Panc1 (cell line): Measurements from ENCODE around the gene PIGM. TPM values are rescaled to one million over a fixed set of nuclear protein-coding genes. Genes with fewer than 3 reads are reported as not detected.

Experiments used
- ATAC-seq: fragments of 200-7000 bp; cut with Tn5 transposase; 2 replicates; pipeline ENCODE4 v1.9.1; 2020; ENCODE audit warnings: mild to moderate bottlenecking, moderate library complexity
- BruUV-seq: library from RNA; stranded (reverse); fragments of 400-500 nt; replicated peaks from 2 replicates; lab custom pipeline; 2021; lab: Mats Ljungman, UMichigan
- CTCF ChIA-PET: fragments of 300-600 bp; sonication (Branson Sonifier 250); formaldehyde crosslinking; loops from one replicate; lab custom pipeline; 2022; ENCODE audit warnings: antibody characterized with exemption; lab: Charles Lee
- POLR2A ChIA-PET: fragments of 300-600 bp; sonication (Branson Sonifier 250); formaldehyde crosslinking; loops from one replicate; lab custom pipeline; 2022; ENCODE audit warnings: antibody characterized with exemption; lab: Charles Lee
- DNase-seq: peaks from one replicate; pipeline ENCODE4 v3.0.0-alpha.2; 2010; ENCODE audit warnings: low read depth, low spot score
- H3K27ac ChIP-seq: 2 replicates; pipeline ENCODE4 v1.5.1; 2011; ENCODE audit warnings: mild to moderate bottlenecking, low read length, inconsistent platforms
- H3K27me3 ChIP-seq: fragments of 200-500 bp; sonication (Bioruptor generic); 2 replicates; pipeline ENCODE4 v1.6.0; 2014; ENCODE audit warnings: low read length, inconsistent platforms; ENCODE audit not compliant: control insufficient read depth, insufficient read depth
- H3K36me3 ChIP-seq: fragments of 200-500 bp; sonication (Bioruptor generic); 2 replicates; pipeline ENCODE4 v1.5.1; 2014; ENCODE audit warnings: inconsistent platforms, mild to moderate bottlenecking, low read length, moderate library complexity; ENCODE audit not compliant: control insufficient read depth, insufficient read depth
- H3K4me1 ChIP-seq: 2 replicates; pipeline ENCODE4 v1.5.1; 2011; ENCODE audit warnings: inconsistent platforms, mild to moderate bottlenecking, low read length, moderate library complexity; ENCODE audit not compliant: control insufficient read depth, insufficient read depth
- H3K4me3 ChIP-seq, 2 experiments: 2 replicates each; pipeline ENCODE4 v1.5.1; 2011 to 2012; ENCODE audit warnings: low read depth in 2 of 2, low read length in 2 of 2, mild to moderate bottlenecking in 2 of 2, inconsistent platforms in 1 of 2, moderate library complexity in 1 of 2
- H3K9me3 ChIP-seq: fragments of 200-500 bp; sonication (Bioruptor generic); 2 replicates; pipeline ENCODE4 v1.5.1; 2014; ENCODE audit warnings: low read depth, mild to moderate bottlenecking, inconsistent platforms, low read length, moderate library complexity; ENCODE audit not compliant: control insufficient read depth, insufficient read depth
- CTCF ChIP-seq: fragments of 450-650 bp; IDR thresholded peaks from 2 replicates; pipeline ENCODE4 v1.5.1; 2017; ENCODE audit warnings: mild to moderate bottlenecking
- POLR2AphosphoS5 ChIP-seq: IDR thresholded peaks from 2 replicates; pipeline ENCODE4 v1.6.1; 2012; ENCODE audit warnings: mild to moderate bottlenecking, low read depth, low read length, moderate library complexity
- REST ChIP-seq, 2 experiments: IDR thresholded peaks; 2 replicates each; pipeline ENCODE4 v1.6.1; 2011 to 2012; ENCODE audit warnings: low read depth in 2 of 2, control low read depth in 1 of 2, low read length in 1 of 2, mild to moderate bottlenecking in 1 of 2, moderate library complexity in 1 of 2; ENCODE audit not compliant: insufficient read depth in 1 of 2
- SIN3A ChIP-seq: IDR thresholded peaks from 2 replicates; pipeline ENCODE4 v1.6.1; 2012; ENCODE audit warnings: low read depth, mild to moderate bottlenecking, low read length, moderate library complexity, borderline replicate concordance; ENCODE audit not compliant: insufficient read depth
- TCF7L2 ChIP-seq: IDR thresholded peaks from 2 replicates; pipeline ENCODE4 v1.6.1; 2011; ENCODE audit warnings: mild to moderate bottlenecking, low read depth, low read length, inconsistent platforms
- in situ Hi-C: cut with HindIII; loops from 2 replicates; pipeline ENCODE4 v1.10.0; 2016; ENCODE audit warnings: low sequenced_read_pairs, low pct_unique_long_range_greater_than_20kb
- intact Hi-C: fragments of 100-400 bp; cut with micrococcal nuclease; formaldehyde crosslinking; loops from one replicate; pipeline ENCODE4 v1.10.0; 2022; ENCODE audit not compliant: unreplicated experiment
- total RNA-seq: library from RNA; stranded (reverse); gene quantifications from one replicate; pipeline ENCODE4 v1.2.1, GENCODE V29; 2021; ENCODE audit not compliant: unreplicated experiment

The PIGM gene
- total RNA-seq, 1 experiment from 2014 or later, result 4.4 TPM

GRCh38 chr1:159991513-159991912, 40.3 kb downstream of the PIGM start:
- in situ Hi-C loops, result no loop called here
- TF ChIP-seq TCF7L2 (no peak), REST (IDR thresholded peaks at IDR 0.05; ENCODE audit: insufficient read depth in 1 of 2, low read depth in 2 of 2, low read length in 1 of 2) (no peak)
- Histone ChIP-seq H3K4me3 (no peak overlapping the region), H3K4me1 (no peaks in the 10 kb centered on the region), H3K36me3 (no peaks in the 10 kb centered on the region), H3K27me3 (peaks cover 4% of the 10 kb centered on the region), H3K27ac (no peak overlapping the region), H3K9me3 (no peaks in the 10 kb centered on the region)
- intact Hi-C loops, result no loop called here
- ATAC-seq (no peak), DNase-seq (no peak)
- ChIA-PET CTCF (no interaction called here), POLR2A (no interaction called here)
- no TSS peak for BruUV-seq

GRCh38 chr1:159990005-159990404, 41.8 kb downstream of the PIGM start:
- BruUV-seq, result no TSS peak
- no peaks in the 10 kb centered on the region for H3K4me1 ChIP-seq
- H3K4me3 ChIP-seq, result no peak overlapping the region
- ChIA-PET POLR2A (no interaction called here), CTCF (no interaction called here)
- in situ Hi-C loops, result no loop called here
- no peaks in the 10 kb centered on the region for H3K36me3 ChIP-seq
- no peak for ATAC-seq
- TF ChIP-seq CTCF (no peak), SIN3A (no peak), POLR2AphosphoS5 (no peak), TCF7L2 (no peak), REST (IDR thresholded peaks at IDR 0.05; ENCODE audit: insufficient read depth in 1 of 2, low read depth in 2 of 2, low read length in 1 of 2) (no peak)
- no peak overlapping the region for H3K27ac ChIP-seq
- H3K27me3 ChIP-seq, result peaks cover 4% of the 10 kb centered on the region
- H3K9me3 ChIP-seq, result no peaks in the 10 kb centered on the region
- intact Hi-C loops, result no loop called here
- no peak for DNase-seq
